Hepatocyte (in vitro differentiated cells): ENCODE results near the gene SPTBN2. TPM values are rescaled to one million over a fixed set of nuclear protein-coding genes. Genes with fewer than 3 reads are reported as not detected.
A peak's percentile ranks its signal among the peaks of the same experiment; 100 is the strongest.

Source experiments
- DNase-seq: peaks from one replicate; pipeline ENCODE4 v3.0.0-alpha.2; 2016; ENCODE audit warnings: low spot score
- H2AFZ ChIP-seq: fragments of 200-600 bp; sonication (generic); 2 replicates; pipeline ENCODE4 v1.6.0; 2016; ENCODE audit warnings: antibody characterized with exemption, mild to moderate bottlenecking
- H3K27ac ChIP-seq: fragments of 200-600 bp; sonication (generic); 2 replicates; pipeline ENCODE4 v1.5.1; 2016; ENCODE audit warnings: mild to moderate bottlenecking
- H3K27me3 ChIP-seq: fragments of 200-600 bp; sonication (generic); 2 replicates; pipeline ENCODE4 v1.6.1; 2016
- H3K36me3 ChIP-seq: fragments of 200-600 bp; sonication (generic); replicated peaks from 2 replicates; pipeline ENCODE4 v1.5.1; 2016; ENCODE audit warnings: low read depth; ENCODE audit not compliant: insufficient read depth
- H3K4me1 ChIP-seq: fragments of 200-600 bp; sonication (generic); 2 replicates; pipeline ENCODE4 v1.5.1; 2016; ENCODE audit warnings: mild to moderate bottlenecking, moderate library complexity; ENCODE audit not compliant: insufficient read depth
- H3K4me2 ChIP-seq: fragments of 200-600 bp; sonication (generic); 2 replicates; pipeline ENCODE4 v1.6.0; 2016
- H3K4me3 ChIP-seq: fragments of 200-600 bp; sonication (generic); 2 replicates; pipeline ENCODE4 v1.5.1; 2016; ENCODE audit warnings: mild to moderate bottlenecking
- H3K79me2 ChIP-seq: fragments of 200-600 bp; sonication (generic); 2 replicates; pipeline ENCODE4 v1.6.0; 2017; ENCODE audit warnings: mild to moderate bottlenecking
- H3K9me2 ChIP-seq: fragments of 200-600 bp; sonication (generic); replicated peaks from 2 replicates; pipeline ENCODE4 v1.6.0; 2017; ENCODE audit warnings: mild to moderate bottlenecking; ENCODE audit not compliant: insufficient read depth
- H3K9me3 ChIP-seq: fragments of 200-600 bp; sonication (generic); 2 replicates; pipeline ENCODE4 v1.5.1; 2016; ENCODE audit warnings: low read depth, mild to moderate bottlenecking
- H4K20me1 ChIP-seq: fragments of 200-600 bp; sonication (generic); 2 replicates; pipeline ENCODE4 v1.6.0; 2016; ENCODE audit warnings: mild to moderate bottlenecking; ENCODE audit not compliant: insufficient read depth, poor library complexity, severe bottlenecking
- CTCF ChIP-seq: fragments of 200-600 bp; sonication (generic); IDR thresholded peaks from 2 replicates; pipeline ENCODE4 v1.5.1; 2016; ENCODE audit warnings: antibody characterized with exemption, mild to moderate bottlenecking; ENCODE audit not compliant: poor library complexity
- EZH2 ChIP-seq: fragments of 200-600 bp; sonication (generic); IDR thresholded peaks from 2 replicates; pipeline ENCODE4 v1.6.1; 2016; ENCODE audit warnings: antibody characterized with exemption, mild to moderate bottlenecking, borderline replicate concordance
- EZH2phosphoT487 ChIP-seq: fragments of 200-600 bp; sonication (generic); IDR thresholded peaks from one replicate; pipeline ENCODE4 v1.6.1; 2018; ENCODE audit warnings: antibody characterized with exemption, mild to moderate bottlenecking, low read depth, moderate library complexity; ENCODE audit not compliant: unreplicated experiment, severe bottlenecking
- WGBS: methylation state at CpG from one replicate; pipeline ENCODE4 v1.1.6; 2016; ENCODE audit warnings: low lambda C conversion rate; ENCODE audit errors: missing lambda C conversion rate; 5-methylcytosine and 5-hydroxymethylcytosine counted together
- polyA plus RNA-seq: library from polyadenylated mRNA; unstranded; fragments of >200 nt; fragmentation: Nextera tagmentation; extraction: Ambion mirVana; gene quantifications from 2 replicates; pipeline ENCODE4 v1.2.1, GENCODE V29; 2016
- total RNA-seq: library from RNA; depleted of rRNA; stranded (reverse); fragments of >200 nt; gene quantifications from 2 replicates; pipeline ENCODE4 v1.2.3, GENCODE V29; 2014

The SPTBN2 gene
- total and polyA plus RNA-seq, 2 experiments from 2014 or later: 152 to 177 TPM

- Histone ChIP-seq H3K4me1 (peaks cover 23% of the 10 kb centered on the region), H3K4me3 (no peak overlapping the region), H3K9me3 (no peaks in the 10 kb centered on the region), H2AFZ (no peak overlapping the region), H3K27me3 (no peaks in the 10 kb centered on the region), H3K9me2 (no peaks in the 10 kb centered on the region), H3K4me2 (peak overlapping the region; percentile 62), H4K20me1 (no peaks in the 10 kb centered on the region), H3K27ac (peak overlapping the region; percentile 53), H3K36me3 (no peaks in the 10 kb centered on the region), H3K79me2 (no peaks in the 10 kb centered on the region)
- WGBS: 74% methylated on average over 26 of the region's 26 CpGs
- no peak for TF ChIP-seq EZH2
- TF ChIP-seq CTCF: no peak
- TF ChIP-seq EZH2phosphoT487: no peak
- peak; percentile 55 for DNase-seq
Measured at GRCh38 chr11:66718320-66718971, 10.6 kb downstream of the SPTBN2 start.

GRCh38 chr11:66717925-66718319 lies 11.1 kb downstream of the SPTBN2 start:
- peak overlapping the region; percentile 51 for H3K27ac ChIP-seq
- no peak for DNase-seq
- TF ChIP-seq CTCF (no peak), EZH2 (no peak), EZH2phosphoT487 (no peak)
- peaks cover 18% of the 10 kb centered on the region for H3K4me1 ChIP-seq
- H2AFZ ChIP-seq: no peak overlapping the region
- no peaks in the 10 kb centered on the region for H4K20me1 ChIP-seq
- H3K9me3 ChIP-seq: no peaks in the 10 kb centered on the region
- H3K4me2 ChIP-seq: peak overlapping the region; percentile 62
- no peaks in the 10 kb centered on the region for H3K79me2 ChIP-seq
- no peaks in the 10 kb centered on the region for H3K36me3 ChIP-seq
- no peaks in the 10 kb centered on the region for H3K9me2 ChIP-seq
- WGBS: 91% methylated on average over 14 of the region's 14 CpGs
- no peaks in the 10 kb centered on the region for H3K27me3 ChIP-seq
- H3K4me3 ChIP-seq: no peak overlapping the region

- H3K4me1 ChIP-seq: peaks cover 15% of the 10 kb centered on the region
- 86% methylated on average over 3 of the region's 3 CpGs for WGBS
- no peaks in the 10 kb centered on the region for H3K9me2 ChIP-seq
- no peak overlapping the region for H2AFZ ChIP-seq
- H3K27me3 ChIP-seq: no peaks in the 10 kb centered on the region
- no peak for TF ChIP-seq EZH2
- no peak for TF ChIP-seq CTCF
- TF ChIP-seq EZH2phosphoT487: no peak
- no peaks in the 10 kb centered on the region for H3K79me2 ChIP-seq
- H3K36me3 ChIP-seq: no peaks in the 10 kb centered on the region
- H3K4me3 ChIP-seq: no peak overlapping the region
- H3K27ac ChIP-seq: no peak overlapping the region
- no peaks in the 10 kb centered on the region for H4K20me1 ChIP-seq
- no peak overlapping the region for H3K4me2 ChIP-seq
- no peak for DNase-seq
- H3K9me3 ChIP-seq: no peaks in the 10 kb centered on the region
Measured at GRCh38 chr11:66716996-66717395, 12.0 kb downstream of the SPTBN2 start.
